HCT116 (cell line): ENCODE data around the gene CNKSR3. TPM values are rescaled to one million over a fixed set of nuclear protein-coding genes. Genes with fewer than 3 reads are reported as not detected.

ENCODE experiments used
- ATAC-seq: fragments of 200-7000 bp; cut with Tn5 transposase; 2 replicates; pipeline ENCODE4 v1.9.1; 2020; ENCODE audit warnings: mild to moderate bottlenecking, moderate library complexity
- BruUV-seq: library from RNA; stranded (reverse); fragments of 400-500 nt; replicated peaks from 2 replicates; lab custom pipeline; 2021; lab: Mats Ljungman, UMichigan
- CTCF ChIA-PET: fragments of 300-600 bp; sonication (Branson Sonifier 250); formaldehyde crosslinking; loops from one replicate; lab custom pipeline; 2021; ENCODE audit warnings: antibody characterized with exemption; lab: Charles Lee
- POLR2A ChIA-PET: fragments of 300-600, 350-600 bp; sonication (Branson Sonifier 250); formaldehyde crosslinking; loops from one replicate; lab custom pipeline; 2021; ENCODE audit warnings: antibody characterized with exemption; lab: Charles Lee
- RAD21 ChIA-PET, 2 experiments: fragments of 300-600 bp; sonication (Branson Sonifier 250); formaldehyde crosslinking; loops; one replicate each; lab custom pipeline; 2023; ENCODE audit warnings: low total read pairs in 2 of 2; ENCODE audit not compliant: uncharacterized antibody in 2 of 2, unreplicated experiment in 2 of 2, low non-redundant PET in 1 of 2; lab: Charles Lee
- DNase-seq: peaks from one replicate; pipeline ENCODE4 v3.0.0-alpha.2; 2010; ENCODE audit warnings: low read depth, low spot score
- H2AFZ ChIP-seq: fragments of 200-600 bp; shearing (Covaris generic), sonication (generic); 2 replicates; pipeline ENCODE4 v1.6.1; 2017; ENCODE audit warnings: low read depth, mixed run types, mixed read lengths, antibody characterized with exemption, low read length; ENCODE audit not compliant: poor library complexity, severe bottlenecking
- H3K27ac ChIP-seq: 2 replicates; pipeline ENCODE4 v1.5.1; 2012; ENCODE audit warnings: low read depth, low read length
- H3K27me3 ChIP-seq: fragments of 200-600 bp; sonication (generic); 2 replicates; pipeline ENCODE4 v1.6.1; 2016; ENCODE audit warnings: mixed run types, low read length, mixed read lengths; ENCODE audit not compliant: insufficient read depth
- H3K36me3 ChIP-seq, 2 experiments: fragments of 200-500 bp in 1 of 2; fragments of 200-600 bp in 1 of 2; sonication (Bioruptor generic) in 1 of 2; sonication (generic) in 1 of 2; 2 replicates each; pipeline versions ENCODE4 v1.5.1 to v1.6.1; 2014 to 2016; ENCODE audit warnings: low read length in 2 of 2, inconsistent platforms in 1 of 2, mixed read lengths in 1 of 2, mixed run types in 1 of 2; ENCODE audit not compliant: insufficient read depth in 2 of 2, control insufficient read depth in 1 of 2
- H3K4me1 ChIP-seq, 2 experiments: fragments of 200-600 bp in 1 of 2; sonication (generic) in 1 of 2; 2 replicates each; pipeline versions ENCODE4 v1.5.1 to v1.6.1; 2012 to 2017; ENCODE audit warnings: low read length in 2 of 2, inconsistent platforms in 1 of 2, mild to moderate bottlenecking in 1 of 2, mixed read lengths in 1 of 2, mixed run types in 1 of 2, moderate library complexity in 1 of 2; ENCODE audit not compliant: insufficient read depth in 2 of 2, control insufficient read depth in 1 of 2
- H3K4me2 ChIP-seq: fragments of 200-600 bp; sonication (generic); 2 replicates; pipeline ENCODE4 v1.6.1; 2017; ENCODE audit warnings: mixed run types, low read length, mixed read lengths
- H3K4me3 ChIP-seq, 2 experiments: fragments of 200-600 bp in 1 of 2; sonication (generic) in 1 of 2; replicated peaks in 1 of 2; 2 replicates each; pipeline ENCODE4 v1.5.1; 2011 to 2016; ENCODE audit warnings: low read length in 2 of 2, control low read depth in 1 of 2, low read depth in 1 of 2, mild to moderate bottlenecking in 1 of 2, mixed read lengths in 1 of 2, mixed run types in 1 of 2
- H3K79me2 ChIP-seq: fragments of 200-600 bp; sonication (generic); 2 replicates; pipeline ENCODE4 v1.6.1; 2017; ENCODE audit warnings: mild to moderate bottlenecking, mixed run types, low read length, moderate library complexity, mixed read lengths; ENCODE audit not compliant: insufficient read depth
- H3K9ac ChIP-seq: fragments of 200-600 bp; sonication (generic); 2 replicates; pipeline ENCODE4 v1.6.1; 2016; ENCODE audit warnings: low read length, mixed read lengths
- H3K9me2 ChIP-seq: fragments of 200-600 bp; sonication (generic), shearing (Covaris generic); 2 replicates; pipeline ENCODE4 v1.6.1; 2017; ENCODE audit warnings: mixed run types, mild to moderate bottlenecking, moderate library complexity; ENCODE audit not compliant: insufficient read depth
- H3K9me3 ChIP-seq, 2 experiments: fragments of 200-500 bp in 1 of 2; fragments of 200-600 bp in 1 of 2; sonication (Bioruptor generic) in 1 of 2; sonication (generic) in 1 of 2; 2 replicates each; pipeline ENCODE4 v1.6.1; 2014 to 2017; ENCODE audit warnings: low read length in 2 of 2, mixed read lengths in 2 of 2, inconsistent platforms in 1 of 2, low read depth in 1 of 2, mild to moderate bottlenecking in 1 of 2, mixed run types in 1 of 2, moderate library complexity in 1 of 2; ENCODE audit not compliant: control insufficient read depth in 1 of 2, insufficient read depth in 1 of 2
- H4K20me1 ChIP-seq: fragments of 200-600 bp; sonication (generic), shearing (Covaris generic); 2 replicates; pipeline ENCODE4 v1.6.1; 2017; ENCODE audit warnings: mixed run types, mild to moderate bottlenecking, moderate library complexity; ENCODE audit not compliant: insufficient read depth
- CEBPB ChIP-seq: IDR thresholded peaks from 2 replicates; pipeline ENCODE4 v1.6.1; 2012; ENCODE audit warnings: low read depth
- EGR1 ChIP-seq: IDR thresholded peaks from 2 replicates; pipeline ENCODE4 v1.6.1; 2012; ENCODE audit warnings: low read depth
- FOSL1 ChIP-seq: IDR thresholded peaks from 2 replicates; pipeline ENCODE4 v1.6.1; 2012; ENCODE audit warnings: low read depth
- RAD21 ChIP-seq: IDR thresholded peaks from 2 replicates; pipeline ENCODE4 v1.6.1; 2012; ENCODE audit warnings: low read depth, mild to moderate bottlenecking
- REST ChIP-seq: IDR thresholded peaks from 2 replicates; pipeline ENCODE4 v1.6.1; 2012; ENCODE audit warnings: low read depth
- SP1 ChIP-seq: IDR thresholded peaks from 2 replicates; pipeline ENCODE4 v1.6.1; 2012; ENCODE audit warnings: low read depth
- TCF7L2 ChIP-seq: IDR thresholded peaks from 2 replicates; pipeline ENCODE4 v1.7.0; 2011; ENCODE audit warnings: borderline replicate concordance, inconsistent platforms; ENCODE audit not compliant: insufficient read depth, insufficient read length; ENCODE audit errors: extremely low read depth
- ZBTB33 ChIP-seq: IDR thresholded peaks from 2 replicates; pipeline ENCODE4 v1.6.1; 2011; ENCODE audit warnings: mild to moderate bottlenecking, low read length, moderate library complexity; ENCODE audit not compliant: insufficient replicate concordance; ENCODE audit errors: extremely low read depth
- ZFX ChIP-seq: fragments of 450-650 bp; IDR thresholded peaks from 2 replicates; pipeline ENCODE4 v1.6.1; 2017
- ZNF274 ChIP-seq: fragments of 200-500 bp; sonication (Bioruptor generic); IDR thresholded peaks from 2 replicates; pipeline ENCODE4 v1.6.1; 2014; ENCODE audit warnings: mild to moderate bottlenecking, low read depth, low read length, inconsistent platforms
- intact Hi-C: fragments of 100-400 bp; cut with micrococcal nuclease; formaldehyde crosslinking; loops from 2 replicates; pipeline ENCODE4 v1.10.0; 2022
- total RNA-seq: library from RNA; stranded (reverse); gene quantifications from one replicate; pipeline ENCODE4 v1.2.1, GENCODE V29; 2021; ENCODE audit not compliant: unreplicated experiment

CNKSR3 gene
- total RNA-seq, 1 experiment from 2014 or later, result 15.4 TPM

- TF ChIP-seq REST (no peak), ZBTB33 (no peak)
Measured at GRCh38 chr6:154407440-154407839, 103.0 kb downstream of the CNKSR3 start (continued).

DNA sequence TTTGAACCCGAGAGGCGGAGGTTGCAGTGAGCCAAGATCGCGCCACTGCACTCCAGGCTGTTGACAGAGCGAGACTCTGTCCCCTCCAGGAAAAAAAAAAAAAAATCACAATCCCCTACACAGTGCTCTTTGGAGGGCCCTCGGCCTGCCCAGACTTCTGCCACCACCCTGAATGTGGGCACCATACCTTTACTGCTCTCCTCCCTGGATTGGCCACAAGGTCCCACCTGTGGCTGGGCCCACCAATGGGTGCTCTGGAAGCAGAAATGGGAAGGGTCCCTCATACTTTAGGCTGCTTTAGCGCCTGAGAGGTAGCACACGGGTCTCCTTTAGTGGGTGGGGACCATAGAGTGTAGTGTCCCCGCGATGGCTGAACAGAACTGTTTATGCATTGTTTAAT, 103.6 kb downstream of the CNKSR3 start:
- H2AFZ ChIP-seq, result no peak overlapping the region
- H3K4me1 ChIP-seq, result peaks cover 37 to 38% of the 10 kb centered on the region in 2 experiments
- H3K79me2 ChIP-seq, result no peaks in the 10 kb centered on the region
- H3K9me3 ChIP-seq, result no peaks in the 10 kb centered on the region
- H3K4me2 ChIP-seq, result no peak overlapping the region
- RAD21 ChIA-PET, result no interaction called here
- H3K27ac ChIP-seq, result no peak overlapping the region
- no peaks in the 10 kb centered on the region; a peak in 1 of 4 replicates for H3K36me3 ChIP-seq
- no peaks in the 10 kb centered on the region for H3K27me3 ChIP-seq
- intact Hi-C loops, result no loop called here
- H3K9ac ChIP-seq, result no peak overlapping the region
- no peak overlapping the region for H3K4me3 ChIP-seq
- POLR2A ChIA-PET, result no interaction called here
- TF ChIP-seq SP1 (no peak), EGR1 (no peak), ZFX (no peak), REST (no peak), ZNF274 (no peak), CEBPB (no peak), FOSL1 (no peak), ZBTB33 (no peak), RAD21 (no peak), TCF7L2 (no peak)
- CTCF ChIA-PET, result no interaction called here
- H3K9me2 ChIP-seq, result no peaks in the 10 kb centered on the region
- no TSS peak for BruUV-seq
- DNase-seq (no peak), ATAC-seq (no peak)
- no peaks in the 10 kb centered on the region for H4K20me1 ChIP-seq
